Uterus (tissue), 2 donors: Measurements from ENCODE around the gene RALGPS1.

Source experiments
- CTCF ChIP-seq, 4 experiments: fragments of 200-600 bp in 2 of 4; fragments of 450-650 bp in 2 of 4; sonication (generic) in 2 of 4; IDR thresholded peaks; one replicate each; pipeline ENCODE4 v1.5.1; 2016 to 2019; ENCODE audit warnings: antibody characterized with exemption in 4 of 4, mild to moderate bottlenecking in 2 of 4, moderate library complexity in 1 of 4
- POLR2A ChIP-seq, 2 donors: fragments of 450-650 bp; IDR thresholded peaks; one replicate each; pipeline ENCODE4 v1.6.1; 2016; ENCODE audit warnings: antibody characterized with exemption in 2 of 2, mild to moderate bottlenecking in 1 of 2, moderate library complexity in 1 of 2

GRCh38 chr9:127065592-127065991 lies 151.0 kb downstream of the RALGPS1 start:
- TF ChIP-seq CTCF (IDR thresholded peaks at IDR 0.05): no peak
- no peak for TF ChIP-seq POLR2A (IDR thresholded peaks at IDR 0.05)
